Spinal cord (tissue), 10 donors: Measurements from ENCODE around the gene HLA-DOB. TPM values are rescaled to one million over a fixed set of nuclear protein-coding genes. Genes with fewer than 3 reads are reported as not detected.

Experiments used
- DNase-seq, 6 donors: peaks; one replicate each; pipeline versions ENCODE4 v3.0.0 to v3.0.0-alpha.2; 2013 to 2015; ENCODE audit warnings: low spot score in 6 of 6, low read depth in 4 of 6
- H3K27ac ChIP-seq: one replicate; pipeline ENCODE4 v1.5.1; 2013; ENCODE audit warnings: low read depth, low read length, control low read depth
- H3K27me3 ChIP-seq: one replicate; pipeline ENCODE4 v1.6.1; 2013; ENCODE audit warnings: low read length; ENCODE audit not compliant: control insufficient read depth, insufficient read depth
- H3K36me3 ChIP-seq: one replicate; pipeline ENCODE4 v1.6.1; 2013; ENCODE audit warnings: low read length; ENCODE audit not compliant: control insufficient read depth, insufficient read depth
- H3K4me1 ChIP-seq: one replicate; pipeline ENCODE4 v1.6.1; 2013; ENCODE audit warnings: low read length; ENCODE audit not compliant: control insufficient read depth, insufficient read depth
- H3K4me3 ChIP-seq: one replicate; pipeline ENCODE4 v1.5.1; 2013; ENCODE audit warnings: low read depth, low read length, control low read depth
- H3K9me3 ChIP-seq: one replicate; pipeline ENCODE4 v1.6.1; 2013; ENCODE audit warnings: low read length; ENCODE audit not compliant: control insufficient read depth, insufficient read depth
- WGBS: methylation state at CpG from one replicate; pipeline ENCODE4 v1.1.5; 2013; ENCODE audit warnings: missing lambda C conversion rate; ENCODE audit not compliant: insufficient coverage; 5-methylcytosine and 5-hydroxymethylcytosine counted together
- polyA plus RNA-seq, 2 donors: library from polyadenylated mRNA; unstranded; fragments of 120-200 nt; gene quantifications; one replicate each; pipeline ENCODE4 v1.2.1, GENCODE V29; 2013; ENCODE audit not compliant: insufficient read length in 2 of 2
- total RNA-seq, 2 donors: library from RNA; depleted of rRNA in 1 of 2; stranded (reverse); fragments of 120-200 nt in 1 of 2; fragments of >200 nt in 1 of 2; gene quantifications; one replicate each; pipeline versions ENCODE4 v1.2.3 to v1.2.4, GENCODE V29; 2013 to 2014
- donor health status: healthy.

HLA-DOB gene
- total and polyA plus RNA-seq, 4 donors, result 0.11 to 0.65 (median 0.33) TPM

DNA sequence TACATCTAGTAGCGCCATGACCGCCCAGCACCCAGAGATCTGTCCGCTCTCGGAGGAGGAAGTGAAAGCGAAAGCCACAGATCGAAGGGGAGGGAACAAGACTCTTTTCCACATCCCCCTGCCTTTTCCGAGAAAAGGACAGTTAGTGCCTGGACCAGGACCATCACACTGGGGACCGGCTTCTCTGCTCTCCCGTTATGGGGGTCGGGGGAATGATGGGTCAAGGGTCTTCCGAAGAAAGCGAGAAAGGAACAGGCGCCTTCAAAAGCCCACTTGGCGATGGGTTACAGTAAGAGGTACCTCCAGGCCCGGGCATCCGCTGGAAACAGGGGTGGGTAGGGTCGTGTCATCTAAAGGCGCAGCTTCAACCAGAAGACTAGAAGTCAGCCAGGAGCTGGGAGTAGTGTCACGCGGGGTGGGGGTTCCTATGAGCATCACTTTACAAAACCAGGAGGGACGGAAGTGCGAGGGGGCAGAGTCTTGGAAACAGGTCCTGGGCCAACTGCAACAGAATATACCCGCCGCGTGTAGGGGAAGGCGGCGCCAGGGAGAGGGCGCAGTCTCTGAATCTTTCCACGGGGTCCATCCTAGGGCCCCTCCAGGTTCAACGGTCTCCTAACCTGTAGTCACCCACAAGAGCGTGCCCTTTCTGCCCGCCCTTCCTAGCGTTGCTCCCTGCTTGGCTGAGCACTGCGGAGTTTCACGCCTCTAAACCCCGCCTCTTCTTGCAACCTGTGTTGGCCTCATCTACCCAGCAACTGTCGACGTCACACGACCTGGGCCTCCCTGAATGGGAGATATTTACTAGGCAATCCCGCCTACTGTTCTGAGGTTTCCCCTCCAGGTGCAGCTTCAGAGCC lies 27.4 kb upstream of the HLA-DOB start, which contains the start of gene PSMB8:
TSS of gene PSMB8 (minus strand) at position 69 of the 860 bp plus-strand sequence. CDS start at position 18, 51 bp downstream.
- under 1% methylated on average over 33 of the region's 40 CpGs for WGBS
- Histone ChIP-seq H3K27ac (peak within 1 kb of the TSS; percentile 96), H3K27me3 (peaks cover 13% of the 10 kb centered on the region), H3K36me3 (peaks cover 20% of the 10 kb centered on the region), H3K9me3 (no peaks in the 10 kb centered on the region), H3K4me1 (peaks cover 18% of the 10 kb centered on the region), H3K4me3 (peak within 1 kb of the TSS; percentile 88)
- peak; percentile 87 to 98 (median 92) for DNase-seq

DNA sequence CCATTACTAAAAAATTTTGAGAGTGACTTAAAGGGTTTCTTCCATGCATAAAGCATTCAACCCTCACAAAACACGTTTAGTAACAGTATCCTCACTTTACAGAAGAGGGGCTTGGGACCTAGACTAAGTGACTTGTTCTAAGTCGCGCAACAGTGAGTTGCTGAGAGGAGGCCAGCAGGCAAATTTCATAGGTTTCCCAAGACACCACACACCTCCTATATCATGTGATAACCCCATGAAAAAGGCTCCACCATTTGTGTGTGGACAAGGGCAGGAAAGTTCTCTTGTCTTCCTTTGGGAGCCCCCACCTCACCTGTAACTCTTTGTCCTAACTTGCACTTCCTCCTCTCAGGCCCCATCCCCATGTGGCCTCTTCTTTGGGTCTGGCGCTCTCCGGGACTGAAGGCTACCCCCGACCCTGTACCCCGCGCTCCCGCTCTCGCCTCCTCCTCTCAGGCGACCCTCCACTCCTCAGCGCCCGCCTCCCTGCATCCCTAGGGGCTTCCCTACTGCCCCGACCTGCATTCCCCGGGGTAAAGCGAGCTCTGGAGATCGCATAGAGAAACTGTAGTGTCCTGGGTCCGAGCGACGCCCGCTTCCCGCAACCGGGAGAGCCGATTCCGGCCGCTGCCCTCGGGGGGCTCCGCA lies 26.7 kb upstream of the HLA-DOB start:
- H3K27ac ChIP-seq, result peak overlapping the region; percentile 96
- WGBS, result 3% methylated on average over 26 of the region's 28 CpGs
- DNase-seq, result no peak
- peaks cover 22% of the 10 kb centered on the region for H3K4me1 ChIP-seq
- no peaks in the 10 kb centered on the region for H3K9me3 ChIP-seq
- peaks cover 10% of the 10 kb centered on the region for H3K27me3 ChIP-seq
- H3K4me3 ChIP-seq, result peak overlapping the region; percentile 88
- H3K36me3 ChIP-seq, result peaks cover 18% of the 10 kb centered on the region

DNA sequence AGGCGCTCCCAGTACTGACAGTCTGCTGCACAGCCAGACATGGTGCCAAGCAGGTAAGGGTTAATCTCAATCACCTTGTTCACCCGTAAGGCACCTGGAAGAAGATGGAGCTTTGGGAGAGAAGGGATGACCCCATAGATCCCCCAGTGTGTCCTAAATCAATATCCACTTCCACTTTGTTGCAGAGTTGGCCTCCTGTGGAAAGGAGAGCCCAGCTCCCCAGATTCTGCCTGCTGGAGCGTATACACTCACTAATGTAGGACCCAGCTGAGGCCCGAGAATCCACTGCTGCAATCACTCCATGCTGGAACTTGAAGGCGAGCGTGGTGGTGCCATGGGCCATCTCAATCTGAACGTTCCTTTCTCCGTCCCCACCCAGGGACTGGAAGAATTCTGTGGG lies 25.9 kb upstream of the HLA-DOB start:
- DNase-seq, result no peak
- Histone ChIP-seq H3K9me3 (no peaks in the 10 kb centered on the region), H3K4me1 (peaks cover 25% of the 10 kb centered on the region), H3K27ac (no peak overlapping the region), H3K27me3 (peaks cover 10% of the 10 kb centered on the region), H3K4me3 (no peak overlapping the region), H3K36me3 (peaks cover 14% of the 10 kb centered on the region)
- 92% methylated on average over 6 of the region's 8 CpGs for WGBS

DNA sequence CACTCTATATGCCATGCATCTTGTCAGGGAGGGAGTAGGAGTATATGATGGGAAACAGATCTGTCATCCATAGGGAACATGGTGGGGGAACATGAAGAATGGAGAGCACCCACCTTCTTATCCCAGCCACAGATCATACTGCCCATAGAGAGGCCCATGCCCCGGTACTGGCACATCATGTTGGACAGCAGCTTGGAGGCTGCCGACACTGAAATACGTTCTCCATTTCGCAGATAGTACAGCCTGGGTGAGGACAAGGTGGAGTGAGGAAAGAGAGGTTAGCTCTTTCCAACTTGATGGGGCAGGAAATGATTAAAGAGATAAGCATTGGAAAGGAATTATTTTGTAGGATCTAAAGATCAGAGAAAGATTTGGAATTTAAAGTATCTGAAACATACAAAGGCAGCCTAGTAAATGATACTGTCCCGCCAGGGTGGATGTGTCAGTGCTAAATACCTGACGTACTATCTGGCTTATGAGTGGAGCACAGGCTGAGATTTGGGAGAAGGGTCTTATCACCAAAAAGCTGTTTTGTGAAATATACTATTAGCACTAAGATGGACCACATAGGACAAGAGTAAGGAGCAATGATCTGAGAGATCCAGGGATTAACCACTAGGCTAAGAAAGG lies 25.3 kb upstream of the HLA-DOB start:
- H3K27me3 ChIP-seq, result peaks cover 10% of the 10 kb centered on the region
- no peaks in the 10 kb centered on the region for H3K9me3 ChIP-seq
- peaks cover 27% of the 10 kb centered on the region for H3K4me1 ChIP-seq
- H3K4me3 ChIP-seq, result no peak overlapping the region
- H3K27ac ChIP-seq, result no peak overlapping the region
- no peak for DNase-seq
- WGBS, result 100% methylated on average over 4 of the region's 6 CpGs
- H3K36me3 ChIP-seq, result peaks cover 10% of the 10 kb centered on the region

DNA sequence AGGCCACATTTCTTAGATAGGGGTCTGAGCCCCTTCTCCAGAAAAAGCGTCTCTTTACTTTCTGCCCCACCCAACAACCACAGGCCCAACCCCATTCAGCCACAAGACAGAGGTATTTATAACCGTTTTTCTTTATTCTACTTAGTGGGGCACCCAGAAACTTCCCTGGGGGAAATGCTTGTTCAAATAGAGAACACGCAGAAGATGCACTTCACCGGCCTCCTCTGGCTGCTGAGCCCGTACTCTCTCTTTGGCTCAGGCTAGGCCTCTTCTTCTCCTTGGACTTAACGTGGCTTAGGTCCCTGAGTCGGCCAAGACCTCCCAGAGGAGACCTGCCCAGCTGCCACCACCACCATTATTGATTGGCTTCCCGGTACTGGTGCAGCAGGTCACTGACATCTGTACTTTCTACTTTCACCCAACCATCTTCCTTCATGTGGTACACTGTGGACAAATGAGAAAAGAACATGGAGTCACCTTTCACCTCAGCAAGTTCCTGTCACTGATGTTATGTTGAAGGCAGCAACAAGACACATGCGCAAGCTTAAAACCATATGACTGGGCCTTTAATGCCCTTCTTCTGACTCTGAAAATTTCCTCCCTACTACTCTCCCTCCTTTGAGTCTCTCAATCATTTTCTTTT lies 23.9 kb upstream of the HLA-DOB start:
- 81% methylated on average over 8 of the region's 9 CpGs for WGBS
- Histone ChIP-seq H3K27ac (no peak overlapping the region), H3K4me1 (peaks cover 27% of the 10 kb centered on the region), H3K9me3 (no peaks in the 10 kb centered on the region), H3K27me3 (peaks cover 10% of the 10 kb centered on the region), H3K4me3 (no peak overlapping the region), H3K36me3 (peaks cover 2% of the 10 kb centered on the region)
- no peak for DNase-seq

DNA sequence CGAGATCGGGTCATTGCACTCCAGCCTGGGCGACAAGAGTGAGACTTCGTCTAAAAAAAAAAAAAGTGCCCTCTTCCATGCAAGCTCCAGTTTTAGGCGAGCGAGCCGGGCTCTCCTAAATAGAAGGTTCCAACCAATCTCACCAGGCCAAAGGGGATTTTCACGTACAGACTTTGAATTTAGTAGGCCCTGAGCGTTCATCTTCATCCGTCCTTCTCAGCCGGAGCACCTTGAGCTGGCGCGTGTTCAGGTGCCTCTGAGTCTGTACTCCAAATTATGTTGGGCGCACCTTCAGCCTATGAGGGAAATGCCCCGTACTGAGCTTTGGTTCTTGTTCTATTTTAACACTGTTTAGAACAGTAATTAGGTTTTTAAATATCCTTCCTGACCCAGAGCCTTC lies 22.6 kb upstream of the HLA-DOB start:
- no peak overlapping the region for H3K27ac ChIP-seq
- peaks cover 20% of the 10 kb centered on the region for H3K4me1 ChIP-seq
- no peak for DNase-seq
- H3K9me3 ChIP-seq, result no peaks in the 10 kb centered on the region
- peaks cover 10% of the 10 kb centered on the region for H3K27me3 ChIP-seq
- H3K36me3 ChIP-seq, result peaks cover 7% of the 10 kb centered on the region
- no peak overlapping the region for H3K4me3 ChIP-seq
- WGBS, result 94% methylated on average over 11 of the region's 15 CpGs

DNA sequence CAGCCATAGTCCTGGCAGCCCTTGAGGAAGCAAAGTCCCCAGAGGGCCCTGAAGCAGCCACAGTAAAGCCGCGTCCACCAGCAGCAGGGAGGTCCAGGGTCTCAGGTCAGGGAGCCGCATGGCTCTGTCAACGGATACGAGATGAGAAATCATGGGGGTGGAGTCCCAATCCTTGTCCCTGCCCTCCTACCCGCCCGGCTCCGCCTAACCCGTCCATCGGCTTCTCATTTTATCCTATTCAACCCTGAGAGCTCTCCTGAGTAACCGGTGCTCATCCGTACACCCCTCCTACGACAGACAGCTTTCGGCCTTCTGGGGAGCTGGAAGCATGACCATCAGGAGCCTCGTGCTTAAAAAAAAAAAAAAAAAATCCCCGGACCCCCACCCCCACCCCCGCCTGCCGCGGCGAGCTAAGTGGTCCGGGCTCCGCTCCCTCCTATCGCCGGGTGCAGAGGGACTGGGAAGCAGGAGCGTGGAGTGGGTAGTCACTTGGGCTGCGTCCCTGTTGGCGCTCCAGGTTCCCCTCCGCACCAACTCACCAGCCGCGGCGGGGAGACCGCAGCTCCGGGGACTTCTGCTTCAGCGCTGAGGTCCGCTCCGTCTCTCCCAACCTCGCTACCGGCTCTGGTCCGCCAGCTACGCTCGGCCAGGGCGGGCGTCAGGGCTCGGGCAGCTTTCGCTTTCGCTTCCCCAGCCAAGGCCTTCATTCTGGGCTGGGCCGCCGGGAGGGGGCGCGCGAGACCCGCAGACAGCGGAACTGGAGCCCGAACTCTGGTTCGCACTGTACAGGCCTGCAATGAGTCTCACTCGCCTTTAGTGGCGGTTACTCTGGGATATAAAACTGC lies 21.5 kb upstream of the HLA-DOB start, which contains the start of gene TAP2:
TSS of gene TAP2 (minus strand) at position 626 of the 845 bp plus-strand sequence. CDS start at position 120, 506 bp downstream.
- peaks cover 10% of the 10 kb centered on the region for H3K4me1 ChIP-seq
- no peaks in the 10 kb centered on the region for H3K9me3 ChIP-seq
- peaks cover 1% of the 10 kb centered on the region for H3K27me3 ChIP-seq
- under 1% methylated on average over 46 of the region's 57 CpGs for WGBS
- H3K4me3 ChIP-seq, result peak within 1 kb of the TSS; percentile 82
- H3K36me3 ChIP-seq, result peaks cover 7% of the 10 kb centered on the region
- peak; percentile 78 to 97 (median 87) for DNase-seq
- peak within 1 kb of the TSS; percentile 97 for H3K27ac ChIP-seq

DNA sequence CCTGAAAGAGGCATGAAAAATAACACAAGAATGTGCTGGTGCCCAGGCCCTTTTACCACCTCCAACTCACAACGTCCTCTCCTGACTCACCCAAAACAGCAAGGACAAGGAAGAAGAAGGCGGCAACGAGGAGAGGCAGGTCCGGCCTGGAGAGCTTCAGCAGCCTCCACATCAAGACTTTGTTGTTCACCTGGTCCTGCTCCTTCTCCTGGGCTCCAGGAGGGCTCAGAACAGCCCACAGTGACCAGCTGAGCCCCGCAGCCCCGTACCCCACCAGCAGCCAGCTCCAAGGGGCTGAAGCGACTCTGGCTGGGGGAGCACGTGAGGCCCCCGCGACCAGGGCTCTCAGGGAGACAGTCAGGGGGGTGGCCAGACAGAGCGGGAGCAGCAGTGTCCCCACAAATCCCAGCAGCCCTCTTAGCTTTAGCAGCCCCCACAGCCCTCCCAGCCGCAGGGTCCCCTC lies 20.9 kb upstream of the HLA-DOB start:
- Histone ChIP-seq H3K9me3 (no peaks in the 10 kb centered on the region), H3K4me3 (peak overlapping the region; percentile 82), H3K27ac (peak overlapping the region; percentile 97), H3K36me3 (peaks cover 7% of the 10 kb centered on the region), H3K27me3 (no peaks in the 10 kb centered on the region), H3K4me1 (peaks cover 10% of the 10 kb centered on the region)
- whole genome bisulfite sequencing, result 32% methylated on average over 12 of the region's 12 CpGs
- no peak for DNase-seq
